Measurements from ENCODE around the gene SLC26A4. TPM values are rescaled to one million over a fixed set of nuclear protein-coding genes. Genes with fewer than 3 reads are reported as not detected.

The SLC26A4 gene
- total RNA-seq, 2 experiments from 2014 or later: 5.2 to 7.1 TPM

DNA sequence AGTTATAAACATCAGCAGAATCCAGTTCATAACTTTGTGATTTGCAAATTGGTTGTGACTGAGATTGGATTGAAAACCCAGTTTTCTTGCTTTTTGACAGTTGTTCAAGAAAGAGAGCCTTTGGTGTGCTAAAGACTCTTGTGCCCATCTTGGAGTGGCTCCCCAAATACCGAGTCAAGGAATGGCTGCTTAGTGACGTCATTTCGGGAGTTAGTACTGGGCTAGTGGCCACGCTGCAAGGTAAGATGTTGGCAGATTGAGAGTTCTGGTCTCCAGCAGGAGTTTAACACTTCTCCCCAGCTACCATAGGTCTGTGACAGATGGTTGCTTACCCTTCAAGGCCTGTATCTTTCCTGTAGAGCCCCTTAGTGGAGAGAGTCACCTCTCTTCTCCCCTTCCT lies 2.6 kb downstream of the SLC26A4 start:
- intact Hi-C loops (cut with micrococcal nuclease): loop anchor here (5.0 kb wide), 2 partner anchors 214 to 1316 kb away; no protein-coding TSS in a partner anchor
- H3K4me1 Mint-ChIP-seq (ENCODE audit: low read depth): peaks cover 28% of the 10 kb centered on the region
- peaks cover 11% of the 10 kb centered on the region for H3K27me3 Mint-ChIP-seq
- no peaks in the 10 kb centered on the region for H3K9me3 Mint-ChIP-seq
- H3K36me3 Mint-ChIP-seq: no peaks in the 10 kb centered on the region
- H3K4me3 Mint-ChIP-seq: no peak overlapping the region
- CTCF ChIA-PET: interaction anchor here (2.4 kb wide), 1 partner anchor 99 kb away, joined by 8 read pairs; the partner anchor contains the start of genes COG5 and DUS4L
- POLR2A ChIA-PET: no interaction called here
- no peak for DNase-seq
- H3K27ac Mint-ChIP-seq: no peak overlapping the region

DNA sequence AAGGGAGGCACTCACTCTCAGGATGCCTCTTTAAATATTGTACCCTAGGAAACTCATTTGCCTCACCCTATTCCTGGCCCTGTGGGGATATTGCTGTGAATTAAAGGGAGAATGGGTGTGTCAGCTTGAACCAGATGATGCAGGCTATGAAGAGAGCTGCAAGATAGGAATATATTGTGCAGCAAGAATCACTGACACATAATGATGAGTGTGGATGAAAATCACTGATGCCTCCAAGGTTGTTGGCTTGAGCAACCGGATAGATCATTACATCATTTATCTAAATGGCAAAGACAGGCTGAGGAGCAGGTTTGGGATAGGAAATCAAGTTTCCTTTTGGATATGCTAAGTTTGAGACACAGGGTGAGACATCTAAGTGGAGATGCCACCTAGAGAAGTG lies 6.2 kb downstream of the SLC26A4 start:
- Mint-ChIP-seq H3K9me3 (no peaks in the 10 kb centered on the region), H3K36me3 (no peaks in the 10 kb centered on the region), H3K27me3 (peaks cover 11% of the 10 kb centered on the region), H3K4me1 (ENCODE audit: low read depth) (peaks cover 16% of the 10 kb centered on the region), H3K4me3 (no peak overlapping the region), H3K27ac (no peak overlapping the region)
- POLR2A ChIA-PET: no interaction called here
- CTCF ChIA-PET: no interaction called here
- no peak for DNase-seq
- intact Hi-C loops (cut with micrococcal nuclease): no loop called here

DNA sequence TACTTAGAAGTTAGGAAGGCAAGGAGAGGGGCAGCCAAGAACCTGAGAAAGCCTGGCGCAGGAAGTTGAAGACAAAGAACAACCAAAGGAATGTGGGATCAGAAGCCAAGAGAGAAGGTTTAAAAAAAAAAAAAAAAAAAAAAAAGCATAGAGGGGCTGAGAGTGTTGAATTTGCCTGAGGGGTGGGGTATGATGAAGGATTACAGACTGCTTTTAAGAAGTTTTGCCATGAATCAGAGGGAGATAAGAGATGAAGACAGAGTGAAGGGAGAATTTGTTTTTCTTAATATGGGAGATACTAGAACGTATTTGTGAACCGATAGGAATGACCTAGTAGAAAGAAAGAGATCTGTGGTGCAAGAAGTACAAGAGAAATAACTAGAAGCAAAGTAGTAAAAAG lies 6.7 kb downstream of the SLC26A4 start:
- Mint-ChIP-seq H3K4me3 (no peak overlapping the region), H3K27ac (no peak overlapping the region), H3K36me3 (no peaks in the 10 kb centered on the region), H3K4me1 (ENCODE audit: low read depth) (peaks cover 14% of the 10 kb centered on the region), H3K9me3 (no peaks in the 10 kb centered on the region), H3K27me3 (peaks cover 8% of the 10 kb centered on the region)
- POLR2A ChIA-PET: no interaction called here
- intact Hi-C loops (cut with micrococcal nuclease): no loop called here
- DNase-seq: no peak
- CTCF ChIA-PET: no interaction called here

DNA sequence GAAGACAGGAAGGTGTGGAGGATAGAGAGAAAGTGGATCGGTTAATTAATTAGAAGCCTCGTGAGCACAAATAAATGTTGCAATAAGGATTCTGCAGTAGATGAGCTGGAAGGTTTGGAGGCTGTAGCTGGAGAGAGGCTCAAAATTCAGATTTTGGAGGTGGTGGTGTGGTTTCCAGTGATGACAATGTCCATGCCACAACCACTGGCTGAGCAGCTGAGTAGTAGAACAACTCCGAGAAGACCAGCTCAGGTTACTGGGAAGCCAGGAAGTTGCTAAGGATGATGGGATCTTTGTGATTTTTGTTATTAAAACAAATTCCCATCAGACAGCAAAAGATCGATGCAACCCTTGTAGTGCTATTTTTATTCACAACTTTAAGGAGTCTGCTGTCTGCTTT lies 7.7 kb downstream of the SLC26A4 start:
- no peaks in the 10 kb centered on the region for H3K9me3 Mint-ChIP-seq
- DNase-seq: peak; percentile 26
- ChIA-PET POLR2A (no interaction called here), CTCF (no interaction called here)
- no peak overlapping the region for H3K27ac Mint-ChIP-seq
- peaks cover 15% of the 10 kb centered on the region for H3K4me1 Mint-ChIP-seq (ENCODE audit: low read depth)
- no peak overlapping the region for H3K4me3 Mint-ChIP-seq
- intact Hi-C loops (cut with micrococcal nuclease): no loop called here
- peaks cover 4% of the 10 kb centered on the region for H3K36me3 Mint-ChIP-seq
- H3K27me3 Mint-ChIP-seq: peaks cover 10% of the 10 kb centered on the region

DNA sequence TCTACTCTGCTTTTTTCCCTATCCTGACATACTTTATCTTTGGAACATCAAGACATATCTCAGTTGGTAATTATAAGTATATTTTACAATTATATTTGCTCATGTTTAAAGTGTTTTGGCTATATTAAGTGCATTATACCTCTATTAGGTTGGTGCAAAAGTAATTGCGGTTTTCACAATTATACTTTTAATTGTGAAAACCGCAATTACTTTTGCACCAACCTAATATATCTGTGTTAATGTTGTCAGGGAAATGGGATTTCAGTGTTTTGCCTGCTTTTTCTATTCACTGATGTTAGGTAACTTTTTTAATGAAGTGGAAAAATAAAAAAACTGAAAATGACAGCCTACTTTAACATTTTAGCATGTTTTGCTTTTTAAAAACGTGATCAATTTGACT lies 11.6 kb downstream of the SLC26A4 start:
- H3K9me3 Mint-ChIP-seq: no peaks in the 10 kb centered on the region
- intact Hi-C loops (cut with micrococcal nuclease): loop anchor here (5.0 kb wide), 1 partner anchor 195 kb away; no protein-coding TSS in a partner anchor
- H3K27me3 Mint-ChIP-seq: peaks cover 13% of the 10 kb centered on the region
- peaks cover 21% of the 10 kb centered on the region for H3K36me3 Mint-ChIP-seq
- no peak overlapping the region for H3K27ac Mint-ChIP-seq
- peaks cover 15% of the 10 kb centered on the region for H3K4me1 Mint-ChIP-seq (ENCODE audit: low read depth)
- CTCF ChIA-PET: no interaction called here
- DNase-seq: no peak
- H3K4me3 Mint-ChIP-seq: no peak overlapping the region
- POLR2A ChIA-PET: no interaction called here

DNA sequence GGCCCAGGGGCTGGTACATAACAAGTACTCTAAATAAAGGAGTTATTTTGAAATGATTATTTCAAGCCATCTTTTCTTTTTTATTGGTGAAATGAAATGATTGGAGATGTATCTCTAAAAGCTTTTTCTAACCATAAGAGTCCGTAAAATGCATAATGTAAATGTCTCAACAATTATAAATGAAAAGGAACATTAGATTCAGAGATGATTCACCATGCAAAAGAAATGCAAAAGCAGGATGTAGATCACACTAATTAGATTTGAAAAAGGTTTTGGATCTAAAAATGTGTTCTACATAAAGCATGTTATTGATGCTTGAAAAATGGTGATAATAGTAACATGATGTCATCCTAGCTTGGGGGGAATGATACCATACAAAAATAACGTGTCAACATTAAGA lies 15.6 kb downstream of the SLC26A4 start:
- Mint-ChIP-seq H3K4me1 (ENCODE audit: low read depth) (peaks cover 13% of the 10 kb centered on the region), H3K27me3 (peaks cover 13% of the 10 kb centered on the region), H3K27ac (no peak overlapping the region), H3K4me3 (no peak overlapping the region), H3K9me3 (no peaks in the 10 kb centered on the region), H3K36me3 (peaks cover 21% of the 10 kb centered on the region)
- ChIA-PET CTCF (no interaction called here), POLR2A (no interaction called here)
- intact Hi-C loops (cut with micrococcal nuclease): no loop called here
- no peak for DNase-seq

DNA sequence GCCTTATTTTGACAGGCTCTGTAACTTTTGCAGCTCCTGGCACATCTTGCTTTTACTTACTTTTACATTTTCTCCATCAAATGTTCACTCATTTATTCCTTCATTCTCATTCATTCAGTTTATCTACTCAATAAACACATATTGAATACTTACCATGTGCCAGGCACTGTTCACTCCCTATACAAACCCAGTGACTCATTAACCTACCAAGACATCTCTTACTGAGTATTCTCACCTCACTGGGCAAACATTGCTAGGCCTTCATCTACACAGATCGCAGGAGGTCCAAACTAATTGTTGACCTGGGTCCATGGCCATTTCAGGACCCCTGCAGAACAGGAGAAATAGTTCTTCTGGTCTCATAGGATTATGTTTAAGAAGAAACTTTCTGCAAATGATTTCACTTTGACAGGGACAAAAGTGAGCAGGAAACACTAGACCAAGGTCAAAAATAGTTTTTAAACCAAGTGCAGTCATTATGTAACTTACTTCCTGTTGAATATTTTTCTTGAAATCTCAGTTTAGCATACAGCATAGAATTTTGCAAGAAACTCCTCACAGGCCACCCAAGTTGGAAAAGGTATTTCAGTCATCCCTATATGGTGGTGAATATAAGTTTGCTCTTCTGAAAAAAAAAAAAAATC lies 17.6 kb downstream of the SLC26A4 start:
- Mint-ChIP-seq H3K4me1 (ENCODE audit: low read depth) (peaks cover 10% of the 10 kb centered on the region), H3K4me3 (no peak overlapping the region), H3K36me3 (peaks cover 18% of the 10 kb centered on the region), H3K27me3 (peaks cover 9% of the 10 kb centered on the region), H3K27ac (no peak overlapping the region), H3K9me3 (no peaks in the 10 kb centered on the region)
- ChIA-PET POLR2A (interaction anchor here (0.7 kb wide), 1 partner anchor 13 kb away, joined by 3 read pairs; no protein-coding TSS in a partner anchor), CTCF (no interaction called here)
- intact Hi-C loops (cut with micrococcal nuclease): no loop called here
- DNase-seq: no peak

DNA sequence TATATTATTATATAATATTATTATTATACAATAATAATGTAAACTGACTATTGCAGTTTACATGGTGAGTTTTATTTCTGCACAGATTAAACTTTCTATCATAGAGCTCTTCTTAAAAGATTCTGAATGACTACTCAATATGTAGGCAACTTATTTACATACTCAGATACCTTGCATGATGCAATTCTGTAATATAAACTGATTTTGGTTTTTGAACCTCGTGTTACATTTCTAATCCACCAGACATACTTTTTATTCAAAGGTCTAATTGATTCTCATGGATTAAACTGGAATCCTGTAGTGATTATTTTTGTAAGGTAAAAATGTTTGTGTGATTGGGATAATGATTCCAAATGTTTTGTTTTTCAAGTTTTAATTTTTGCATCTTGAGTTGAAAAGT lies 19.9 kb downstream of the SLC26A4 start:
- Mint-ChIP-seq H3K36me3 (peaks cover 7% of the 10 kb centered on the region), H3K4me3 (no peak overlapping the region), H3K27ac (no peak overlapping the region), H3K4me1 (ENCODE audit: low read depth) (peaks cover 15% of the 10 kb centered on the region), H3K9me3 (no peaks in the 10 kb centered on the region), H3K27me3 (no peaks in the 10 kb centered on the region)
- POLR2A ChIA-PET: no interaction called here
- DNase-seq: no peak
- CTCF ChIA-PET: no interaction called here
- intact Hi-C loops (cut with micrococcal nuclease): no loop called here

DNA sequence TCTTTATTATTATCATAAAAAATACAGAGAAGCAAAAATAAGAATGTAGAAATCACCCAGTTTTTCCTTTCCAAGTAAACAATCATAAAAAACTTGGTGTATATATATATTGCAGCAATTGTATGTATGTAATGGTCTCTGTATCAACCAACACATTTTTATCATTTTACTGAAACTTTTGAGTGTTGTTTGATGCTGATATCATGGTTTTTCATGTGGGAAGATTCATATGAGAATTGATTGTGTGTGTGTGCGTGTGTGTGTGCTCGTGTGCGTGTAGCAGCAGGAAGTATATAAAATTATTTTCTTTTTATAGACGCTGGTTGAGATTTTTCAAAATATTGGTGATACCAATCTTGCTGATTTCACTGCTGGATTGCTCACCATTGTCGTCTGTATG lies 22.3 kb downstream of the SLC26A4 start:
- Mint-ChIP-seq H3K4me3 (no peak overlapping the region), H3K9me3 (no peaks in the 10 kb centered on the region), H3K27me3 (no peaks in the 10 kb centered on the region), H3K27ac (no peak overlapping the region), H3K4me1 (ENCODE audit: low read depth) (peaks cover 19% of the 10 kb centered on the region), H3K36me3 (no peaks in the 10 kb centered on the region)
- intact Hi-C loops (cut with micrococcal nuclease): no loop called here
- DNase-seq: no peak
- ChIA-PET POLR2A (no interaction called here), CTCF (no interaction called here)

DNA sequence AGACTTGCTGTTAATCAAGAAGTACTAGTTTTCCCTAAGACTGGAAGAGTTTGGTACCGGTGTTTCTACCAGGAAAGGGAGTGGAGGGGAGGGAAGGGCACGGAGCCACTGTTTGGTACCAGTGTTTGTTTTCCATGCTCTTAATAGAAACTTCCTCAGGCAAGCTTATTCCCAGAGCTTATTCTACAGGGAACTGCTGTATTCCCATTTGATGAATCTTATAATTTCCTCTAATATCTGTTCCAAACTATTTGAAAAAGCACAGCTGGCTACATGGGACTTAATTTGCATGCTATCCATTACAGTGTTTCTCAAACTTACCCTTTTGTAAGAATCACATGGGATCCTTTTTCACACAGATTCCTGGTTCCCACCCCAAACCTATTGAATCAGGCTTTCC lies 23.7 kb downstream of the SLC26A4 start:
- Mint-ChIP-seq H3K36me3 (no peaks in the 10 kb centered on the region), H3K9me3 (no peaks in the 10 kb centered on the region), H3K4me1 (ENCODE audit: low read depth) (peaks cover 10% of the 10 kb centered on the region), H3K4me3 (no peak overlapping the region), H3K27ac (no peak overlapping the region), H3K27me3 (no peaks in the 10 kb centered on the region)
- intact Hi-C loops (cut with micrococcal nuclease): no loop called here
- ChIA-PET CTCF (no interaction called here), POLR2A (no interaction called here)
- DNase-seq: no peak

DNA sequence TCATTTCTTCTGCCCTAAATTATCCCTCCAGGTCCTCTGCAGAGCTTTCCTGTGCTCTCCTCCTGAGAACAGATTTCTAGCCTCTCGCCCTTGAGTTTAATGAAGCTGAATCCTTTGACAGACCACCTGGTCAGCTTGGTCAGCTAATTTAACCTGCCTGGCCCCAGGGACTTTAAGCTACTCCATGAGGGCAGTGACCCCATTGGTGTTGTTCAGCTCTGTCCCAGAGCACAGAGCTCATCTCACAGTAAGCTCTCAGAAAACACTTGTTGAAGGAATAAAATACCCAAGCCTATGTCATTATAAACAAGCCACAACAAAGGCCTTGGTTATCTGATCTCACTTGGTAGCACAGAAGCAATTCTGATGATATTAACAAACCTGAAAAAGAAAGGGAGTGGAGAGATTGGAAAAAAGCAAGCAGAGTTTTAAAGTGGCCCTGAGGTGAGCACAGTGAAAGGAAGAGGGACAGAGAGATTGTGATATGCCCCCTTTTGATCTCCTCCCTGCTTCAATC lies 24.4 kb downstream of the SLC26A4 start:
- peaks cover under 1% of the 10 kb centered on the region for H3K36me3 Mint-ChIP-seq
- POLR2A ChIA-PET: no interaction called here
- intact Hi-C loops (cut with micrococcal nuclease): no loop called here
- no peaks in the 10 kb centered on the region for H3K27me3 Mint-ChIP-seq
- no peak overlapping the region for H3K27ac Mint-ChIP-seq
- H3K4me1 Mint-ChIP-seq (ENCODE audit: low read depth): peaks cover 10% of the 10 kb centered on the region
- DNase-seq: no peak
- no peaks in the 10 kb centered on the region for H3K9me3 Mint-ChIP-seq
- no peak overlapping the region for H3K4me3 Mint-ChIP-seq
- CTCF ChIA-PET: no interaction called here

DNA sequence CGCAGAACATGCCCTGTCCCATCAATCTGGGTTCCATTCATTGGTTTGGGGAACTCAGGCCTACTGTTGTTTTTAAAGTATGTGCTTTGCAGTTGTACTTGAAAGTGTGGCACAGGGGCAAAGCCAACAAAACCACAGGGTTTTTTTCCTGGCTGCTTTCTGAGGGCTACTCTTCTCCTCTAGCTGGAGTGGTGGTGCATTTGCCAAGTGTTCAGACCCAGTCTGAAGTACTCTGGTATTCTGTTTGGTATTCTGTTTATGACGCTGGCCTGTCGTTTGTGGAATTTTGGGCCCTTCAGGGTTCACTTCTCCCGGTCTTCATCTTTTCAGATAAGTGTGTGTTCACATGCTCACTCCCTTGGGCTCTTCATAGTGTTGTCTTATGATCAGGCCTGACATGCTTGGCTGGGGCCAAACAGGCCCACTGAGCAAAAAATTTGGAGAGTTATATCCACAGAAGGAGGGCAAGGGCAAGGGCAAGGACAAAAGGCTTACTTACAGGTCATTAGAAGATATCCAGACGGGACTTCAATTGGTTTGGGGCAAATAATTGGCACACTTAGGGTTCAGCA lies 26.3 kb downstream of the SLC26A4 start:
- Mint-ChIP-seq H3K4me1 (ENCODE audit: low read depth) (peaks cover 10% of the 10 kb centered on the region), H3K9me3 (no peaks in the 10 kb centered on the region), H3K27me3 (peaks cover 7% of the 10 kb centered on the region), H3K36me3 (peaks cover 4% of the 10 kb centered on the region), H3K27ac (no peak overlapping the region), H3K4me3 (no peak overlapping the region)
- CTCF ChIA-PET: no interaction called here
- DNase-seq: no peak
- intact Hi-C loops (cut with micrococcal nuclease): no loop called here
- POLR2A ChIA-PET: no interaction called here

DNA sequence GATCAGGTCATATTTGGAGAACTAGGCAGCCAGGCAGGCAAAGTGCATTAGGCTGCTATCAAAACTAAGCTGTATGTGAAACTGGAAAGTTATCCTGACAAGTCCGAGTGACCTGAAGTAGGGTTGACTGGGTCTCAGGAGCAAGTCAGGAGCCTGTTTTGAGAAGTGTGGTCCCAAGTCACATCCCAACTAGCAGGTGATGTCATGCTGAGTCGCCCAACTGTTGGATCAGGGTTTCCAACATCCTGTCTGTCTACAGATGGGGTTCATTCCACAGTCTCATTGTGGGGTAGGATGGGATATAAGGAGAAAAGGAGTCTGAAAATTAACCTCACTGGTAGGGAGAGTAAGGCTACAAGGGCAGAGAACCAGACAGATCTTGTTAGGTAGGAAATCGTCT lies 27.0 kb downstream of the SLC26A4 start:
- Mint-ChIP-seq H3K27me3 (peaks cover 13% of the 10 kb centered on the region), H3K4me3 (no peak overlapping the region), H3K4me1 (ENCODE audit: low read depth) (peaks cover 10% of the 10 kb centered on the region), H3K36me3 (peaks cover 4% of the 10 kb centered on the region), H3K9me3 (no peaks in the 10 kb centered on the region), H3K27ac (no peak overlapping the region)
- intact Hi-C loops (cut with micrococcal nuclease): no loop called here
- ChIA-PET CTCF (no interaction called here), POLR2A (no interaction called here)
- no peak for DNase-seq
